K562 (cell line): ENCODE measurements around the gene CHST15. TPM values are rescaled to one million over a fixed set of nuclear protein-coding genes. Genes with fewer than 3 reads are reported as not detected.

ENCODE experiments used
- ATAC-seq: fragments of 200-7000 bp; cut with Tn5 transposase; 3 replicates; pipeline ENCODE4 v1.9.1; 2020; ENCODE audit warnings: moderate library complexity
- BruUV-seq: library from RNA; stranded (reverse); fragments of 400-500 nt; replicated peaks from 2 replicates; lab custom pipeline; 2021; lab: Mats Ljungman, UMichigan
- CTCF ChIA-PET: fragments of 300-600 bp; formaldehyde crosslinking; extraction: SDS; loops from one replicate; lab custom pipeline; 2021; ENCODE audit warnings: low intra/inter-chr PET ratio; lab: Yijun Ruan, JAX
- POLR2A ChIA-PET: fragments of 300-600, 350-650 bp; sonication (Branson Sonifier 250); formaldehyde crosslinking; extraction: SDS; loops from one replicate; lab custom pipeline; 2021; ENCODE audit warnings: antibody characterized with exemption, inconsistent platforms; lab: Yijun Ruan, JAX
- DNase-seq, 4 experiments: peaks; one replicate each; pipeline versions ENCODE4 v3.0.0 to v3.0.0-alpha.2; 2011 to 2018; ENCODE audit warnings: low spot score in 3 of 4, mixed read lengths in 3 of 4; ENCODE audit errors: extremely low read depth in 1 of 4
- FAIRE-seq: peaks from 2 replicates; lab custom pipeline; 2011; peaks lifted over from hg19 to GRCh38; lab: Jason Lieb, UNC
- H2AFZ ChIP-seq: 2 replicates; pipeline ENCODE4 v1.6.0; 2011; ENCODE audit warnings: low read depth, low read length, control low read depth, inconsistent platforms
- H3K27ac ChIP-seq: fragments of 200-600 bp; 3 replicates; pipeline ENCODE4 v1.8.0; 2011; ENCODE audit warnings: low read depth, mild to moderate bottlenecking, control low read depth, inconsistent platforms, low read length, moderate library complexity, mixed read lengths; ENCODE audit errors: extremely low read depth
- H3K27me3 ChIP-seq, 2 experiments: fragments of 300-600 bp in 1 of 2; 2 replicates in 1 of 2; 3 replicates in 1 of 2; pipeline versions ENCODE4 v1.6.0 to v1.8.0; 2011; ENCODE audit warnings: inconsistent platforms in 2 of 2, low read length in 2 of 2, mild to moderate bottlenecking in 1 of 2, mixed read lengths in 1 of 2, moderate library complexity in 1 of 2; ENCODE audit not compliant: control insufficient read depth in 2 of 2, insufficient read depth in 2 of 2
- H3K36me3 ChIP-seq: fragments of 300-600 bp; 3 replicates; pipeline ENCODE4 v1.8.0; 2011; ENCODE audit warnings: mild to moderate bottlenecking, low read length, inconsistent platforms; ENCODE audit not compliant: control insufficient read depth, insufficient read depth
- H3K4me1 ChIP-seq, 2 experiments: fragments of 200-600 bp in 1 of 2; replicated peaks in 1 of 2; 2 replicates in 1 of 2; 3 replicates in 1 of 2; pipeline versions ENCODE4 v1.5.1 to v1.8.0; 2011; ENCODE audit warnings: inconsistent platforms in 2 of 2, low read length in 2 of 2, mild to moderate bottlenecking in 1 of 2, mixed read lengths in 1 of 2, moderate library complexity in 1 of 2; ENCODE audit not compliant: control insufficient read depth in 2 of 2, insufficient read depth in 2 of 2
- H3K4me2 ChIP-seq: 2 replicates; pipeline ENCODE4 v1.6.1; 2011; ENCODE audit warnings: low read length, control low read depth, inconsistent platforms, mixed read lengths; ENCODE audit not compliant: insufficient read depth
- H3K4me3 ChIP-seq: fragments of 200-600 bp; sonication (generic), shearing (Covaris generic); 2 replicates; pipeline ENCODE4 v1.5.1; 2016; ENCODE audit warnings: control low read depth, inconsistent platforms
- H3K79me2 ChIP-seq: fragments of 200-600 bp; 3 replicates; pipeline ENCODE4 v1.8.0; 2011; ENCODE audit warnings: low read length, inconsistent platforms; ENCODE audit not compliant: control insufficient read depth, insufficient read depth
- H3K9ac ChIP-seq, 2 experiments: 2 replicates each; pipeline versions ENCODE4 v1.6.0 to v1.6.1; 2011; ENCODE audit warnings: low read depth in 2 of 2, low read length in 2 of 2, control low read depth in 1 of 2, inconsistent platforms in 1 of 2, mild to moderate bottlenecking in 1 of 2, mixed read lengths in 1 of 2; ENCODE audit not compliant: insufficient read depth in 1 of 2
- H3K9me1 ChIP-seq: one replicate; pipeline ENCODE4 v1.6.0; 2011; ENCODE audit warnings: inconsistent platforms, mild to moderate bottlenecking, low read length, moderate library complexity; ENCODE audit not compliant: control insufficient read depth, insufficient read depth
- H3K9me3 ChIP-seq: replicated peaks from 2 replicates; pipeline ENCODE4 v1.5.1; 2011; ENCODE audit warnings: low read depth, low read length, inconsistent platforms; ENCODE audit not compliant: control insufficient read depth, insufficient read depth
- H4K20me1 ChIP-seq: replicated peaks from 2 replicates; pipeline ENCODE4 v1.6.1; 2011; ENCODE audit warnings: low read length, inconsistent platforms, mixed read lengths; ENCODE audit not compliant: control insufficient read depth, insufficient read depth
- CCAR2 ChIP-seq: fragments of 200-400 bp; formaldehyde crosslinking; IDR thresholded peaks from 2 replicates; pipeline ENCODE4 v1.6.1; 2017; ENCODE audit warnings: mild to moderate bottlenecking, low read depth, low read length
- FOXA3 ChIP-seq, 2 experiments: fragments of 450-650 bp in 1 of 2; sonication (generic) in 1 of 2; formaldehyde crosslinking; IDR thresholded peaks in 1 of 2; conservative IDR thresholded peaks in 1 of 2; 2 replicates each; pipeline versions ENCODE4 v1.4.0 to v1.8.0; 2020 to 2022; ENCODE audit warnings: mild to moderate bottlenecking in 2 of 2, missing genetic modification reagents in 1 of 2
- KLF13 ChIP-seq: fragments of 450-650 bp; IDR thresholded peaks from 2 replicates; pipeline ENCODE4 v1.6.1; 2016; ENCODE audit warnings: missing genetic modification characterization, low read depth, mild to moderate bottlenecking, missing compliant biosample characterization, moderate library complexity, borderline replicate concordance
- MAZ ChIP-seq, 2 experiments: fragments of 450-650 bp in 1 of 2; sonication (generic) in 1 of 2; formaldehyde crosslinking; IDR thresholded peaks in 1 of 2; conservative IDR thresholded peaks in 1 of 2; 2 replicates each; pipeline versions ENCODE4 v1.4.0 to v1.5.0; 2020; ENCODE audit warnings: mild to moderate bottlenecking in 1 of 2, missing genetic modification reagents in 1 of 2
- MTF1 ChIP-seq: fragments of 250-450 bp; sonication (Bioruptor Pico); IDR thresholded peaks from 2 replicates; pipeline ENCODE4 v1.9.0; 2021; ENCODE audit warnings: moderate library complexity, mild to moderate bottlenecking, inconsistent platforms, borderline replicate concordance
- NR1H2 ChIP-seq: sonication (generic); formaldehyde crosslinking; IDR thresholded peaks from 2 replicates; pipeline ENCODE4 v1.4.0; 2020; ENCODE audit warnings: mild to moderate bottlenecking, missing genetic modification reagents
- PHB2 ChIP-seq: fragments of 450-650 bp; IDR thresholded peaks from 2 replicates; pipeline ENCODE4 v1.6.1; 2017; ENCODE audit warnings: low read depth
- POU5F1 ChIP-seq: fragments of 150-350 bp; IDR thresholded peaks from 2 replicates; pipeline ENCODE4 v1.6.1; 2014; ENCODE audit warnings: borderline replicate concordance, low read length, low read depth, mild to moderate bottlenecking; ENCODE audit not compliant: partially characterized antibody
- RREB1 ChIP-seq: fragments of 250-450 bp; sonication (Bioruptor Pico); IDR thresholded peaks from 2 replicates; pipeline ENCODE4 v1.4.0; 2020
- STAG1 ChIP-seq: sonication (generic); formaldehyde crosslinking; IDR thresholded peaks from 2 replicates; pipeline ENCODE4 v1.5.0; 2020; ENCODE audit warnings: missing genetic modification reagents, borderline replicate concordance
- TEAD4 ChIP-seq, 2 experiments: sonication (generic) in 1 of 2; formaldehyde crosslinking in 1 of 2; IDR thresholded peaks; 2 replicates each; pipeline versions ENCODE4 v1.6.1 to v1.8.0; 2012 to 2022; ENCODE audit warnings: borderline replicate concordance in 1 of 2, inconsistent platforms in 1 of 2, low read length in 1 of 2, mild to moderate bottlenecking in 1 of 2, missing genetic modification reagents in 1 of 2
- ZBTB34 ChIP-seq: fragments of 250-450 bp; sonication (Bioruptor Pico); IDR thresholded peaks from 2 replicates; pipeline ENCODE4 v1.8.0; 2021; ENCODE audit warnings: mild to moderate bottlenecking, moderate library complexity
- ZNF12 ChIP-seq: sonication (generic); formaldehyde crosslinking; IDR thresholded peaks from 2 replicates; pipeline ENCODE4 v1.4.0; 2020; ENCODE audit warnings: mild to moderate bottlenecking, missing genetic modification reagents
- ZNF507 ChIP-seq: conservative IDR thresholded peaks from 2 replicates; pipeline ENCODE4 v1.6.1; 2017; ENCODE audit warnings: missing genetic modification characterization, missing compliant biosample characterization
- ZNF561 ChIP-seq: fragments of 450-650 bp; formaldehyde crosslinking; conservative IDR thresholded peaks from 2 replicates; pipeline ENCODE4 v1.4.0; 2020; ENCODE audit warnings: mild to moderate bottlenecking, moderate library complexity
- WGBS: fragments of 100-300 bp; shearing (Covaris generic); methylation state at CpG from one replicate; pipeline ENCODE4 v1.1.6; 2016; ENCODE audit warnings: low coverage, mixed read lengths; ENCODE audit not compliant: insufficient coverage; ENCODE audit errors: missing lambda C conversion rate; 5-methylcytosine and 5-hydroxymethylcytosine counted together
- in situ Hi-C: fragments of 300-500 bp; cut with MboI; formaldehyde crosslinking; loops from 4 replicates; pipeline ENCODE4 v1.15.0; 2018; ENCODE audit warnings: inconsistent platforms, mixed read lengths
- intact Hi-C: fragments of 100-400 bp; cut with micrococcal nuclease; formaldehyde crosslinking; loops from 2 replicates; pipeline ENCODE4 v1.14.2; 2022
- polyA plus RNA-seq, 8 experiments: library from polyadenylated mRNA; depleted of rRNA in 4 of 8; stranded (reverse) in 5 of 8; unstranded in 3 of 8; fragments of >200 nt; fragmentation: Nextera tagmentation in 2 of 8; fragmentation: Illumina TruSeq in 1 of 8; extraction: Ambion mirVana in 2 of 8; extraction: Trizol in 1 of 8; gene quantifications; 2 replicates each; pipeline versions ENCODE4 v1.2.1 to v1.2.3, GENCODE V29; 2011 to 2014; ENCODE audit warnings: inconsistent platforms in 1 of 8, missing spikeins in 1 of 8
- total RNA-seq, 7 experiments: library from RNA; depleted of rRNA in 6 of 7; stranded (reverse); fragments of >200 nt in 6 of 7; fragmentation: Illumina TruSeq in 2 of 7; extraction: Trizol in 2 of 7; gene quantifications; 2 replicates each; pipeline versions ENCODE4 v1.2.1 to v1.2.3, GENCODE V29; 2011 to 2021; ENCODE audit warnings: low replicate concordance in 1 of 7

CHST15 gene
- total and polyA plus RNA-seq, 9 of the 15 experiments (the other 6 are each of a cell fraction or from before 2014, with no cell fraction given): 0.04 to 0.16 (median 0.08) TPM

DNA sequence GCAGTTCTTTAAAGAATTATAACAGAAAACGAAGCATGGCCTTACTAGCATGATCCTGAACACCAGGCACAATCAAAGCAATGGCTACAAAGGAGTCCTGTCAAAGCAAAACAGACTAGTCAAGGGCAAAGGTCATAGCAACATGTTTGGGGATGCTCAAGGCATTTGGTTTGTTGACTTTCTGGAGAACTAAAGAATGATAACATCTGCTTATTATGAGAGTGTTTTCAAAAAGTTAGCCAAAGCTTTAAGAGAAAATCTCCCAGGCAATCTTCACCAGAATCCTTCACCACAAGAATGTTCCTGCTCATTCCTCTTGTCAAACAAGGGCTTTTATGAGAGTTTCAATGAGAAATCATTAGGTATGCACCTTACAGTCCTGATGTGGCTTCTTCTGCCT, 106.7 kb downstream of the CHST15 start:
- Histone ChIP-seq H3K4me3 (no peak overlapping the region), H3K27ac (no peak overlapping the region), H2AFZ (no peak overlapping the region), H3K27me3 (no peaks in the 10 kb centered on the region), H3K36me3 (no peaks in the 10 kb centered on the region), H3K4me1 (no peaks in the 10 kb centered on the region), H3K79me2 (no peaks in the 10 kb centered on the region), H3K9ac (no peak overlapping the region), H3K9me3 (no peaks in the 10 kb centered on the region), H4K20me1 (no peaks in the 10 kb centered on the region), H3K9me1 (no peaks in the 10 kb centered on the region), H3K4me2 (no peak overlapping the region)
- in situ Hi-C loops (no loop called here), intact Hi-C loops (no loop called here)
- ChIA-PET CTCF (no interaction called here), POLR2A (no interaction called here)
- 0% methylated on average over 1 of the region's 1 CpG for WGBS
- no peak for FAIRE-seq
- ATAC-seq: no peak
- no peak for DNase-seq
- no TSS peak for BruUV-seq
- TF ChIP-seq MTF1 (CRISPR knock-in tag) (no peak), POU5F1 (no peak), FOXA3 (CRISPR knock-in tag; conservative IDR thresholded peaks at IDR 0.05 in 1 of 2, IDR thresholded peaks at IDR 0.05 in 1 of 2) (no peak), TEAD4 (IDR thresholded peaks at IDR 0.05; ENCODE audit: low read length) (no peak), TEAD4 (CRISPR knock-in tag; IDR thresholded peaks at IDR 0.05; ENCODE audit: borderline replicate concordance) (no peak), MAZ (CRISPR knock-in tag; conservative IDR thresholded peaks at IDR 0.05 in 1 of 2, IDR thresholded peaks at IDR 0.05 in 1 of 2) (no peak), KLF13 (tag) (no peak), ZNF507 (tag) (no peak), STAG1 (CRISPR knock-in tag) (no peak), CCAR2 (no peak), ZNF561 (CRISPR knock-in tag) (no peak), RREB1 (CRISPR knock-in tag) (no peak), PHB2 (no peak), ZBTB34 (CRISPR knock-in tag) (no peak), ZNF12 (no peak), NR1H2 (CRISPR knock-in tag) (no peak)
